Left kidney (tissue), 2 donors: ENCODE data around the gene ARPC1B. TPM values are rescaled to one million over a fixed set of nuclear protein-coding genes. Genes with fewer than 3 reads are reported as not detected.
"Not testable (repeated sequence)": the region's sequence is repeated elsewhere in the genome, so short reads cannot be mapped to it uniquely, and the experiment has no call there.

Experiments used
- DNase-seq: peaks from one replicate; pipeline ENCODE4 v3.0.0-alpha.2; 2013
- polyA plus RNA-seq: library from polyadenylated mRNA; unstranded; fragments of 120-200 nt; gene quantifications from one replicate; pipeline ENCODE4 v1.2.1, GENCODE V29; 2013; ENCODE audit not compliant: insufficient read length

ARPC1B gene
- polyA plus RNA-seq, 1 donor, result 26.9 TPM

DNA sequence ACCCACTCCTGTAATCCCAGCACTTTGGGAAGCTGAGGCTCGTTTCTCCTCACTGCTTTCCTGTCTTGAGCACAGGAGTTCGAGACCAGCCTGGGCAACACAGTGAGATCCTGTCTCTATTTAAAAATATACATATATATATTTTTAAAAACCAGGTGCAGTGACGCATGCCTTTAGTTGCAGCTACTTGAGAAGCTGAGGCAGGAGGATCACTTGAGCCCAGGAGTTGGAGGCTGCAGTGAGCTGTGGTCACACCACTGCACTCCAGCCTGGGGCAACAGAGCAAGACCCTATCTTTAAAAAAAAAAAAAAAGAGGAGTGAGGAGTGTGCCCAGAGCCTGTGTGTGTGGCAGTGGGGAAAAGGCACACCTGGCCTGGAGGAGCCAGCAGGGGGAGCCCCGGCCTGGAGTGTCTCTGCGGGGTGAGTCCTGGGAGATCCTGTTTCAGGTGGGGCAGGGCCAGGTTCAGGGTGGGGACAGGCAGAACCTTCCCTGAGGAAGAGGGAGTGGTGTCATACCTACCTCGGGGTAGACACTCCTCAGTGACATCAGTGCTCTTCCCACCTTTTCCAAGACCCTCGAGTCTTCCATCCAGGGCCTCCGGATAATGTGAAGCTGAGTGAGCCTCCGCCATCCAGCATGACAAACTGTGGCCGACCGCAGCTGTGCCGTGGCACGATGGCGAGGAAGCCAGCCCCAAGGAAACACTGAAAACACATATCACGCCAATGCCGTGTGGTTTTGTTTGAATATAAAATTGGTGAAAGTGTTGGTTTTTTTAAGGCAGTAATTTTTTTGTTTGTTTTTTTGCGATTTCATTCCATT lies 9.0 kb upstream of the ARPC1B start:
- DNase-seq, result no peak

DNA sequence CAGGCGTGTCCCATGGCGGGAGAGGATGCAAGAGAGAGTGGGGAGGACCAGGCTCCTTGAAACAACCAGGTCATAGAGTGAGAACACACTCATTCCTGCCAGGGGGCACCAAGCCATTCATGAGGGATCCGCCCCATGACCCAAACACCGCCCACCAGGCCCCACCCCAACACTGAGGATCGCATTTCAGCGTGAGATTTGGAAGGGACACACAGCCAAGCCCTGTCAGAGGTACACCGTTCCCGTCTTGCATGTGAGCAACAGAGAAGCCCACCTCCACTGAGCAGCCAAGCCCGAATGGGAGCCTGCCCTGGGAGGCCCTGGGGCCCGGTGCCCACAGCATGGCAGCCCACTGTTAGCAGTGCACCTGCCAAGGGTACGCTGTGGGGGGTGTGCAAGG lies 7.9 kb upstream of the ARPC1B start:
- DNase-seq, result no peak

DNA sequence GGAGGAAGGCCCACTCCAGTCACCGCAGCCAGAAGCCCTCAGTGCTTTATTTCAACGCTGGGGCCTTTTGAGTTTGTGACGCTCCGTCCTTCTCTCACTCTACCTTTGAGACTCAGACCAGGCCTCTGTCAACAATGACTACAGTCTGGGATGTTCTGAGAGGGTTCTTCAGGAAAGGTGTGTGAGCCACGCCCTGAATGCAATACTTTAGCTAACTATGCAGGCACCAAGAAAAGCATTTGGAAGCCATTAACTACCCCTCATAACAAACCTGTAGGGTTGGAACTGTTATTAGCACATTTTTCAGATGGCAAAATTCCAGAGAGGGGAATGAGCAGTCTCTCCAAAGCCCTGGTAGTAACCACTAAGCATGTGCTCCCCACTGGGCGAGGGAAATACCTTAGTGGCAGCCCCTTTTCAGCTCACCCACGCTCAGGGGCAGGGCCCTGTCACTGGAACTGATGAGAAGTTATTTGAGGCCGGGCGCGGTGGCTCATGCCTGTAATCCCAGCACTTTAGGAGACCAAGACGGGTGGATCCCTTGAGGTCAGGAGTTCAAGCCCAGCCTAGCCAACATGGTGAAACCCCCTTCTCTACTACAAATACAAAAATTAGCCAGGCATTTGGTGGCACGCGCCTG lies 5.7 kb upstream of the ARPC1B start:
- no peak for DNase-seq

DNA sequence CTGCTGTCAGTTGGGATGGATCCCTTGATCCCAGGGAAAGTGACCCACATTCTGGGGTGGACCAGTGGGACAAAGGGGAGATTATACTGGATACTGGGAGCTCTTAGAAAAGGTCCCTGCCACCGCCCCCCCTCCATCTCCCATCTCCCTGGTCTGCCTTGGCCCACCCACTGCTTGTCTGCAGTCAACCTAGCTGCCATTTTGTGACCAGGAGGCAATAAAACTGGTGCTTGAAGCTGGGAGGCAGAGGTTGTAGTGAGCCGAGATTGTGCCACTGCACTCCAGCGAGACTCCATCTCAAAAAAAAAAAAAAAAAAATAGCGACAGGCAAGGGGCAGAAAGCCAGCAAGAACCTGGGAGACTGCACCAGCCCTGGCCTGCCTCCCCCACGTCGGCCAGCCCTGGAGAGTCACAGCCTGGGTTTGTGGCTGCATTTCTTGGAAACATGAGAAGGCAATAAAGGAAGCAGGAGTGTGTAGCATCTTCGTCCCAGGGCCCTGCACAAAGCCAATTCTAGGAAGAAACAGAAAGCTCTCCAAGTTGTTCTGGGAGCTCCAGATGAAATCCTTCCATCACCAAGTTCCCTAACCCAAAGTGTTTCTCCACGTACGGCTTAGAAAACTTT lies 4.7 kb upstream of the ARPC1B start:
- DNase-seq, result peak; percentile 66

DNA sequence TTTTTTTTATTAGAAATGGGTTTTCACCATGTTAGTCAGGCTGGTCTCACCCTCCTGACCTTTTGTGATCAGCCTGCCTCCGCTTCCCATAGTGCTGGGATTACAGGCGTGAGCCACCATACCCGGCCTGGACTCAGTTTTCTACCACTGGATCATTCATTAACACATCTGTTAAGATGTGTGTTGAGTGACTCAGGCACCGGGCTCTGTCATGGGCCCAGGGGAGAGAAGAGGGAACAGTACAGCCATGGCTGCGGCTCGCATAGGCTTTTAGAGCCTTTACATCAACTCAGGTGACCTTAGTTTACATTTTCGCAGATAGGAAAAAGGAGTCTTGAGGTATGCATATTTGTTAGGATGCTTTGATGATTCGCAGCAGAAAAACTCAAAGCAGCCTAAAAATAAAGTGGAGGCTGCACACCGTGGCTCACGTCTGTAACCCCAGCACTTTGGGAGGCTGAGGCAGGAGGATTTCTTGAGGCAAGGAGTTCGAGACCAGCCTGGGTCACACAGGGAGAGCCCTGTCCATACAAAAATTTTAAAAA lies 3.1 kb upstream of the ARPC1B start:
- DNase-seq, result no peak

DNA sequence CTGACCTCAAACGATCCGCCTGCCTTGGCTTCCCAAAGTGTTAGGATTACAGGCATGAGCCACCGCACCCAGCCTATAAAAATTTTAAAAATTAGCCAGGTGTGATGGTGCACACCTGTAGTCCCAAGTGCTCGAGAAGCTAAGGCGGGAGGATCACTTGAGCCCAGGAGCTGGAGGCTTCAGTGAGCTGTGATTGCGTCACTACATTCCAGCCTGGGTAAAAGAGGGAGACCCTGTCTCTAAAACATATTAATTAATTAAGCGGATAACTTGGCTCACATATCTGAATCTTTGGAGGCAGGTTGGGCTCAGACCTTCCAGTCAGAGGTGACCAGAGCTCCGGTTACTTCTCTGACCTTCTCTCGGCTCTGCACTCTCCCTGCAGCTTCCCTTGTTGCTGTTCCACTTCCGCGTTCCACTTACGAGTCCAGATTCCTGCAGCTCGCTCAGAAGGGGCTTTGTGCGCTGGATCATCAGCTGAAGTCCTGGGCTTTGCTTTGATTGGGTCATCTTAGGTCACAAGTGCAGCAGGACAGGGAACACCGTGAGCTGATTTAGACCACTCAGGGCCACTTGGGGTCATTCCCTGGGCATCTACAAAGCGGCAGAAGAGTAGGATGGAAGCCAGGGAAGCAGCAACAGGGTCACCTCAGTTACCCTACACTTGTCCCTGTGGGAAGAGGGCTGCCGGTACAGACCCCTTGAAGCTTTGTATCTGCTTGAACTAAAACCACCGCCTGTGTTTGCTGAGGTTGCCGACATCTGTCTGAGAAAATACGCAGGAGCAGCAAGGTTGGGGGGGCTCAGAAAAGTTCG lies 2.0 kb upstream of the ARPC1B start:
- peak; percentile 66 for DNase-seq

DNA sequence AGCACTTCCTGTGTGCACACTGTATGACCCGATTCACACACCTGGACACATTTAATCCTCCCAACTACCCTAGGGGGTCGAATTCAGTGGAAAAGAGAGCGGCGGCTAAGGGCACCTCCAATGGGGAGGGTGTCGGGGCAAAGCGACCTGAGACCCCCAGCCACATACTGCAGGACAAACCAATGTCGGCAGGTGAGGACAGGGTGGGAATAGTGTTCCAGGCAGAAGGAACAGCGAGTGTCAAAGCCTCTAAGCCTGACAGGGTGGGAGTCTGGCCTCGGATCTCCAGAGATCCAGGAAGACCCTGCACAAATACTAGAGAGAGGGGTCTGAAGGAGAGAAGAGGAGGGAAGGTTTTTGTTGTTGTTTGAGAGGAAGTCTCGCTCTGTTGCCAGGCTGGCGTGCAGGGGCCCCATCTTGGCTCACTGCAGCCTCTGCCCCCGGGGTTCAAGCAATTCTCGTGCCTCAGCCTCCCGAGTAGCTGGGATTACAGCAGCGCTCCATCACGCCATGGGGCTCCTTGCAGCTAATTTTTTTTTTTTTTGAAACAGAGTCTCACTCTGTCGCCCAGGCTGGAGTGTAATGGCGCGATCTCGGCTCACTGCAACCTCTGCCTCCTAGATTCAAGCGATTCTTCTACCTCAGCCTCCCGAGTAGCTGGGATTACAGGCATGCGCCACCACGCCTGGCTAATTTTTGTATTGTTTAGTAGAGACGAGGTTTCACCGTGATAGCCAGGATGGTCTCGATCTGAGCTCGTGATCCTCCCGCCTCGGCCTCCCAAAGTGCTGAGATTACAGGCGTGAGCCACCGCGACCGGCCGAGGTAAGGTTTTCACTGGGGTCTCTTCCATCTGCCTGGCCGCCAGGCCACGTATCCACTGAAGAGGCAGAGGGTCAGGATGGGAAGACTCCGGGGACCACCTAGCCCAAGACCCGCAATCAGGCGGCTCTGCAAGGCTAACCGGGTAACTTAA lies 1.2 kb upstream of the ARPC1B start:
- no peak for DNase-seq

DNA sequence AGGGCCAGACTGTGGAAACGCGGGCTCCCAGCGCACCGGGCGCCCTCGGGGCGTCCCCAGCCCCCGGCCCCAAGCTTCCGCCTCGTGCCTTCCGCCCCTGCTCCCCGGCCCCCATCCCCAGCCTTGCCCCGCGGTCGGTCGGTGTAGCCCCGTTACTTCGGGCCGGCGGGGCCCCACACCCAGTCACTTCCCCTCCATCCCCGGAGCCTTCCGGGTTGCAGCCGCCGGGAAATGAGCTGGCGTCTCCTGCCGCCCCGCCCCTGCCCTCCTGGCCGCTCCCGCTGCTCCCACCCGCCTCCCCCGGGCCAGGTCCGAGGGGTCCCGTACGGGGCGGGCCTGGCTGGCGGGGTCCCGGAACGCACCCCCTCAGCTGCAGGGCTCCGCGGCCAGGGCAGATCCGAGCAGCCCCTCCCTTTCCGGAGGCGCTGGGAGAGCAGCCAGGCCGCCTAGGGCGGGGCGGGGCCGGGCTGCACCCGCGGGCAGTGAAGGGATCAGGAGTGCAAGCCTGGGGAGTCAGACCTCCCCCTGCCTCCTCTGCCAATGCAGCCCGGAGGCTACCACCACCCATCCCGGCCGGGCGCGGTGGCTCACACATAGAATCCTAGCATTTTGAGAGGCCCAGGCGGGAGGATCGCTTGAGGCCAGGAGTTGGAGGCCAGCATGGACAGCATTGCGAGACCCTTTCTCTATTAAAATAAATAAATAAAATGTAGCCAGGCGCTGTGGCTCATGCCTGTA lies 709 bp downstream of the ARPC1B start:
- DNase-seq, result no peak

DNA sequence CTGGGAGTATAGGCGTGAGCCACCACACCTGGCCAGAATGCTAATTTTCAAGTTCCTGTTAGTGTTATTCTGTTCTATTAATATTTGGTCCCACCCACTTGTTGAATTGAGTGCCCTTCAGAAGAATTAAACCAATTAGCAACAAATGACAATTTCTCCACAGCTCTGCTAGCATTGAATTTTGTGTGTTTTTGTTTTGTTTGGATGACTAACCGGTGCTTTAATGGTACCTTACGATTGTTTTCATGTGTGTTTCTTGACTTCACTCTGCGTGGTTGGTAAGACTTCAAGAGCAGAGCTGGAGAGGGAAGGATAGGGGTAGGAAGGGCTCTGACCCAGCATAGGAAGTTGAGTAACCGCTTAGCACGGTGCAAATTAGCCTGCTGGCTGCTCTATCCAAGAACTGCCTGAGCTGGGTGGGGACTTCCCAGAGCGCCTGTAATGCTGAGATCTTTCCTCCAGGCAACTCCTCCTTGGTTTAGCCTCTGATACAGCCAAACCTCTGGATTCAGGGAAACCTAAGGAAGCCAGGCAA lies 4.6 kb downstream of the ARPC1B start:
- no peak for DNase-seq

DNA sequence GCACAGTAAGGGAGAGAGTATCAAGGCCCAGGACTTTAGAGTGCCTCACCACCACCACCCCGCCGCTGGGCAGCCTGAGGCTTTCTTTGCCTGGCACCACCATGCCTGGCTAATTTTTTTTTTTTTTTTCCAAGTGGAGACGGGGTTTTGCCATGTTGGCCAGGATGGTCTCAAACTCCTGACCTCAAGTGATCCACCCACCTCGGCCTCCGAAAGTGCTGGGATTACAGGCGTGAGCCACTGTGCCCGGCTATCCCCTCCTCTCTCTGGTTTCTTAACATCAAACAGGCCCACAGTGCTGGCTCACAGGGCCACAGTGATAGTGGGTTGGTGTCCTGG lies 5.1 kb downstream of the ARPC1B start:
- not testable (repeated sequence) for DNase-seq

DNA sequence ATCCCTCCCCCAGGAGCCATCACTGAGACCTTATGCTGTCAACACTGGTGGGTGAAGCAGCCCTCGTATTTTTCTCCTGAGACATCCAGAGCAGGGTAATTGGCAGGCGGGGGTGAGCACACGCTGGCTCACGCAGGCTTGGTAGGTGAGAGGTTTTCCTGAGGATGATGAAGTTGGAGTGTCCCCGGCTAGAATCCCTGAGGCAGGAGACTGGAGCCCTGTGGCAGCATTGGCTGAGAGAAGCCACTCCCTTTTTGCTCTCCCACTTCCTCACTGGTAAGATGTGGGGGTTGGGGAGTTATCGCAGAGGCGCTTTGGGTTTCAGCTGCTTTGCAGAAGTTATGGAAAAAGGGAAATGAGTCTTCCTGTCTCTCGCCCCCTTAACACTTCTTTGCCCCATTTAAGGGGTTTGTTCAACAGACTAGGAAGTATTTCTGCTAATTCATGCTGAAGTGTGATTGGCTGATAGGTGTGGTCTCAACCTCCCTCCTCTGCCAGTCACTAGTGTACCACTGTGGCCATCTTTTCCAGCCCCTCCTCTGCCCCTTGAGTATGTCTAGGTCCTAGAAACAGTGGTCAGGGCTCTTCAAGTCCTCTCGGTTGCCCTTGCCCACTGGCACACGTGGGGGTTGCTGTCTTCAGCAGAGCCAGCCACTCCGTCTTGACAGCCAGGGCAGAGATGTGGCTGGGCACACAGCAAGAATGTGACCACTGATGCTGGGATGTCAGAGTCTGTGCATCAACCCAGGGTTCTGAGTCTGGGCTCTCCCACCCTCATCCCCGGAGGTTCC lies 5.7 kb downstream of the ARPC1B start:
- no peak for DNase-seq

DNA sequence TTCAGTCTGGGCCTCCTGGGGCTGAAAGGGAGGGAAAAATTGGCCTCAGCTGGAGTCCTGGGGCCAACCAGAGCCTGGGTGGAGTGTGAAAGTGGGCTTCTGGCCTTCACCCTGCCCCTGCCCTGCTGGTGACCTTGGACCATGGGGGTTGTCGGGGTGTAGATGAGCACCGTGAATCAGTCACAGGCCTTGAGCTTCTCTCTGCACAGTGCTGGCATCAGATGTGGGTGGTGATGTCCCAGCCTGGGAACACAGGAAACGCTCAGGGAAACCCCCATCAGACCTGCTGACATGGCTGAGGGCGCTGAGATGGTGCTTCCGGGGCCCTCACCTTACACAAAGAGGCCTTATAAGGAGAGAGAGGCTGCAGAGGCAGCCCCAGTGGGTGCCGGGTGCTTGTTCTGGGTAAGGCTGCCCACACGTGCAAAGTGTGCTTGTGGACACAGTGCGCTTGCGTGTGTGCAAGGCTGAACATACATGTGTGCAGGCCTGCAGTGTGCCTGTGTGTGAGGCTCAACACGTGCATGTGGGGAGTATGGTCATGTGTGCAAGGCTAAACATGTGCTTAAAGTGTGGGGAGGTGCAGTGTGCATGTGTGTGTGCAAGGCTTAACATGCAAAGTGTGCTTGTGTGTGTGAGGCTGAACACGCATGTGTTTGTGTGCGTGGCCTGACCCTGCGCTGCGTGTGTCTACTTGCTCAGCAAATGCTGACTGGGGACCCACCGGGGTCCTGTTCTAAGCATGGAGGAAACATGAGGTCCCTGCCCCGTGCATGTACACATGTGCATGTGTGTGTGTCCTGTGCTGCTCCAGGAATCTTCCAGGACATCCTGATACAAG lies 6.5 kb downstream of the ARPC1B start:
- DNase-seq, result no peak

DNA sequence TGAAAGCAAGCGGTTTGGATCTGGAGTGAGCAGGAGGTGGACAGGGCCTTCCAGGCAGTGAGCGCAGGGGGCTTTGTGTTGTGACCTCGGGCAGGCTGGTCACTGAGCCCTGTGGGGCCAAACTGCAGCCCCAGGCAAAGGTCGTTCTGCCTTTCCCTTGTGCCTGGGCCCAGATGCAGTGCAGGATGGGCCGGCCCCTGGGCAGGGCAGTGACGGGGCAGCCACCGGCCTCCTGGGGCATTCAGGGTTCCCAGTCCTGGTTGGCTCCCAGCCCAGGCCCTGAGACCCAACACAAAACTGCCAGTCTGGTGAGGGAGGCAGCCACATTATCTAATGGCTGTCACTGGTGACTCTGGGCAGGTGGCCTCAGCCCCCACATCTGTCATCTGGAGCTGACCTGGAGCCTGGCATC lies 7.1 kb downstream of the ARPC1B start:
- no peak for DNase-seq

DNA sequence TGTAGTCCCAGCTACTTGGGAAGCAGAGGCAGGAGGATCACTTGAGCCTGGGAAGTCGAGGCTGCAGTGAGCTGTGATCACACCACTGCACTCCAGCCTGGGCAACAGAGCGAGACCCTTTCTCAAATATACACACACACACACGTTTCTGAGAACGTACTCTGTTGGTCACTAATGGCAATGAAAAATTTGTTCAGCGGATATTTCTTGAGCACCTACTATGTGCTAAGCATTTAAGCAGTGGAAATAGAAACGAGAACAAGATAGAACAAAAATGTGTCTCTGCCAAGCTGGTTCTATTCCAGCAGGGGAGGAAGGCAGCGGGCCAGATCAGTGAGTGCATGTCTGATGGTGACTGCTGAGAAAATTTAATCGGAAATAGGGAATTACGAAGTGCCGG lies 8.7 kb downstream of the ARPC1B start:
- DNase-seq, result no peak

DNA sequence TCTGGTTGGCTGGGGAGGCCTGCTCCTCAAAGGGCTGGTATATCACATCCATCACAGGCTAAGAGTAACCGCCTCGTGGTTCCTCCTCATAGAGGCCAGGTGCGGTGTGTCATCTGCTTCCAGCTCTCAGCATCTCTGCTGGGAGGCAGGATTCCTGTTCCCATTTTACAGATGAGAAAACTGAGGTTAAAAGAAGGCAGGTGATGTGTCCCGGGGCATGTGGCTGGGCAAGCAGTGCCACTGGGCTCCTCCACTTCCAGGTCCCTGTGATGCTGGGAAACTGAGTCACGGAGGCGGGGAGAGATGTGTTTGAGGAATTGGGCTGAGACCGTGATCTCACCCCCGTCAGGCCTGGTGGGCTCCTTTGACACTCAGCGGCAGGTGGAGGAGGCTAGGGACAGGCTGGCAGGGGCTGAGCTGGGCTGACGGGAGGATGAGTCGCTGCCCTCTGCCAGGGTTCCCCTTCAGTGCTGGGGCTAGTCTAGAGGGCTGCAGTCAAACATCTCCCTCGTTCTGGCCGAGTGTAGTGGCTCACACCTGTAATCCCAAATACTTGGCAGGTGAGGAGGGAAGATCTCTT lies 9.4 kb downstream of the ARPC1B start:
- no peak for DNase-seq

DNA sequence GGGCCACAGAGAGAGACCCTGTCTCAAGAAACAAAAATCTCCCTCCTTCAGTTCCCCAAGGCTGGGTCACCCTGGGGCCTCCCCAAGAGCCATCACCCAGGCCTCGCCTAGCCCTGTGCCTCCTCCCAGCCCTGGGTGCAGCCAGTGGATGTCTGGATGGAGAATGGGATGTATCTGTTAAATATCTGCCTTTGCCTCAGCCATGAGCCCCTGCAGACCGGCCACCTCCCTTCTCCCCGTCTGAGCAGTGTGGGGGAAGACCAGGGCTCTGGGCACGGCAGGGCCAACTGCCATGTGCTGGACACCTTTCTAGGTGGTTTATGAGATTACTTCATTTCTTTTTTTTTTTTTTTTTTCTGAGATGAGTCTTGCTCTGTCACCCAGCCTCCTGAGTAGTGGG lies 10.0 kb downstream of the ARPC1B start:
- DNase-seq, result no peak

DNA sequence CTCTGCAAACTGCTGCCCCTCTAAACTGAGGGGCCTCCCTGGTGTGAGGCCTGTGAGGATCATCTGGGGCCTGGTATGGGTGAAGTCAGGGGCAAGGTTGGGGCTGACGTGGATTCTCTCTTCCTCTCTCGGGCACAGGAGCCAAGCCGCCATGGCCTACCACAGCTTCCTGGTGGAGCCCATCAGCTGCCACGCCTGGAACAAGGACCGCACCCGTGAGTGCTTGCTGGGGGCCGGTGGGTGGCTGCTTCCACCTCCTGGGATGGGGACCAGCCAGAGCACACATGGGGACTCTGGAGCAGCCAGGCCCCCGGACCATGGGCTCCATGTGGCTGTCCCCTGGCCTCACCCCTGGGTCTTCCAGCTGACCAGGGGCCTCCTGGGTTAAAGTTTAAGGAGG lies 11.0 kb downstream of the ARPC1B start:
- DNase-seq, result no peak
